ENCODE measurements around the gene BID. TPM values are rescaled to one million over a fixed set of nuclear protein-coding genes. Genes with fewer than 3 reads are reported as not detected.

The BID gene
- total and polyA plus RNA-seq, 10 of the 15 experiments (the other 5 are each of a cell fraction or from before 2014, with no cell fraction given), result 7.9 to 241 (median 136) TPM

DNA sequence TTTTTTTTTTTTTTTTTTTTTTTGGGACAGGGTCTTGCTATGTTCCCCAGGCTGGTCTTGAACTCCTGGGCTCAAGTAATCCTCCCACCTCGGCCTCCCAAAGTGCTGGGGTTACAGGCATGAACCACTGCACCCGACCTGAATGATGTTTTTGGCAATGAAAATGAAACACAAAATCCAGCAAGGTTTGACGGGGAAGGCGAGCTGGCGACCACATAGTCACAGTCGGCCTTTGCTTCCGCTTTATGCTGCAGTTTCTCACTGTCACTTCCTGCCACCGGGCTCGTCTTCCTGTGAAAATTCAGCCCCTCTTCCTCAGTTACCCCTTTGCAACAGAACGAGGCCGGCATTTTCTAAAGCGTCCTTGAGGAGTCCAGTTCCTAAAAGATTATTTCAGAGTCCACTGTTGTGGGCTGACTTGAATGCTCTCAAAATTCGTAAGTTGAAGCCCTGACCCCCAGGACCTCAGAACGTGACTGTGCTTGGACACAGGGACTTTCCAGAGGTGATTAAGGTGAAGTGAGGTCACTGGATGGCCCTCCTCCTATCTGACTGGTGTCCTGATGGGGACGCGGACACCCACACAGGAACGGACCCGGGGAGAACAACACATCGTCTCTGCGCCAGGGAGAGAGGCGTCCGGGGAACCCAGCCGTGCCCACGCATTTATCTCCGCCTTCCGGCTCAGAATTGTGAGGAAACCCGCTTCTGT is 2.9 kb upstream of the BID start (continued):
- TF ChIP-seq HDGF (IDR thresholded peaks at IDR 0.05), result no peak; the same call in 1 of the 2 replicates
- no peak for TF ChIP-seq SREBF2 (IDR thresholded peaks at IDR 0.05; ENCODE audit: low read length)
- no peak for TF ChIP-seq SUPT20H (IDR thresholded peaks at IDR 0.05; ENCODE audit: borderline replicate concordance, control insufficient read depth, low read depth, low read length)
- TF ChIP-seq, protein P1, sequence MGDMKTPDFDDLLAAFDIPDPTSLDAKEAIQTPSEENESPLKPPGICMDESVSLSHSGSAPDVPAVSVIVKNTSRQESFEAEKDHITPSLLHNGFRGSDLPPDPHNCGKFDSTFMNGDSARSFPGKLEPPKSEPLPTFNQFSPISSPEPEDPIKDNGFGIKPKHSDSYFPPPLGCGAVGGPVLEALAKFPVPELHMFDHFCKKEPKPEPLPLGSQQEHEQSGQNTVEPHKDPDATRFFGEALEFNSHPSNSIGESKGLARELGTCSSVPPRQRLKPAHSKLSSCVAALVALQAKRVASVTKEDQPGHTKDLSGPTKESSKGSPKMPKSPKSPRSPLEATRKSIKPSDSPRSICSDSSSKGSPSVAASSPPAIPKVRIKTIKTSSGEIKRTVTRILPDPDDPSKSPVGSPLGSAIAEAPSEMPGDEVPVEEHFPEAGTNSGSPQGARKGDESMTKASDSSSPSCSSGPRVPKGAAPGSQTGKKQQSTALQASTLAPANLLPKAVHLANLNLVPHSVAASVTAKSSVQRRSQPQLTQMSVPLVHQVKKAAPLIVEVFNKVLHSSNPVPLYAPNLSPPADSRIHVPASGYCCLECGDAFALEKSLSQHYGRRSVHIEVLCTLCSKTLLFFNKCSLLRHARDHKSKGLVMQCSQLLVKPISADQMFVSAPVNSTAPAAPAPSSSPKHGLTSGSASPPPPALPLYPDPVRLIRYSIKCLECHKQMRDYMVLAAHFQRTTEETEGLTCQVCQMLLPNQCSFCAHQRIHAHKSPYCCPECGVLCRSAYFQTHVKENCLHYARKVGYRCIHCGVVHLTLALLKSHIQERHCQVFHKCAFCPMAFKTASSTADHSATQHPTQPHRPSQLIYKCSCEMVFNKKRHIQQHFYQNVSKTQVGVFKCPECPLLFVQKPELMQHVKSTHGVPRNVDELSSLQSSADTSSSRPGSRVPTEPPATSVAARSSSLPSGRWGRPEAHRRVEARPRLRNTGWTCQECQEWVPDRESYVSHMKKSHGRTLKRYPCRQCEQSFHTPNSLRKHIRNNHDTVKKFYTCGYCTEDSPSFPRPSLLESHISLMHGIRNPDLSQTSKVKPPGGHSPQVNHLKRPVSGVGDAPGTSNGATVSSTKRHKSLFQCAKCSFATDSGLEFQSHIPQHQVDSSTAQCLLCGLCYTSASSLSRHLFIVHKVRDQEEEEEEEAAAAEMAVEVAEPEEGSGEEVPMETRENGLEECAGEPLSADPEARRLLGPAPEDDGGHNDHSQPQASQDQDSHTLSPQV (IDR thresholded peaks at IDR 0.05), result no peak
- TF ChIP-seq CHD1 (IDR thresholded peaks at IDR 0.05; ENCODE audit: low read depth, low read length), result no peak
- TF ChIP-seq FOS (IDR thresholded peaks at IDR 0.05; ENCODE audit: borderline replicate concordance, extremely low read depth, insufficient read length), result no peak
- TF ChIP-seq, protein P2, sequence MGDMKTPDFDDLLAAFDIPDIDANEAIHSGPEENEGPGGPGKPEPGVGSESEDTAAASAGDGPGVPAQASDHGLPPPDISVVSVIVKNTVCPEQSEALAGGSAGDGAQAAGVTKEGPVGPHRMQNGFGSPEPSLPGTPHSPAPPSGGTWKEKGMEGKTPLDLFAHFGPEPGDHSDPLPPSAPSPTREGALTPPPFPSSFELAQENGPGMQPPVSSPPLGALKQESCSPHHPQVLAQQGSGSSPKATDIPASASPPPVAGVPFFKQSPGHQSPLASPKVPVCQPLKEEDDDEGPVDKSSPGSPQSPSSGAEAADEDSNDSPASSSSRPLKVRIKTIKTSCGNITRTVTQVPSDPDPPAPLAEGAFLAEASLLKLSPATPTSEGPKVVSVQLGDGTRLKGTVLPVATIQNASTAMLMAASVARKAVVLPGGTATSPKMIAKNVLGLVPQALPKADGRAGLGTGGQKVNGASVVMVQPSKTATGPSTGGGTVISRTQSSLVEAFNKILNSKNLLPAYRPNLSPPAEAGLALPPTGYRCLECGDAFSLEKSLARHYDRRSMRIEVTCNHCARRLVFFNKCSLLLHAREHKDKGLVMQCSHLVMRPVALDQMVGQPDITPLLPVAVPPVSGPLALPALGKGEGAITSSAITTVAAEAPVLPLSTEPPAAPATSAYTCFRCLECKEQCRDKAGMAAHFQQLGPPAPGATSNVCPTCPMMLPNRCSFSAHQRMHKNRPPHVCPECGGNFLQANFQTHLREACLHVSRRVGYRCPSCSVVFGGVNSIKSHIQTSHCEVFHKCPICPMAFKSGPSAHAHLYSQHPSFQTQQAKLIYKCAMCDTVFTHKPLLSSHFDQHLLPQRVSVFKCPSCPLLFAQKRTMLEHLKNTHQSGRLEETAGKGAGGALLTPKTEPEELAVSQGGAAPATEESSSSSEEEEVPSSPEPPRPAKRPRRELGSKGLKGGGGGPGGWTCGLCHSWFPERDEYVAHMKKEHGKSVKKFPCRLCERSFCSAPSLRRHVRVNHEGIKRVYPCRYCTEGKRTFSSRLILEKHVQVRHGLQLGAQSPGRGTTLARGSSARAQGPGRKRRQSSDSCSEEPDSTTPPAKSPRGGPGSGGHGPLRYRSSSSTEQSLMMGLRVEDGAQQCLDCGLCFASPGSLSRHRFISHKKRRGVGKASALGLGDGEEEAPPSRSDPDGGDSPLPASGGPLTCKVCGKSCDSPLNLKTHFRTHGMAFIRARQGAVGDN (IDR thresholded peaks at IDR 0.05), result peak; percentile 68
- no peak for TF ChIP-seq JUND (IDR thresholded peaks at IDR 0.05; ENCODE audit: low read depth, low read length)
- TF ChIP-seq HDAC6 (IDR thresholded peaks at IDR 0.05; ENCODE audit: unreplicated experiment), result peak; percentile 76
- no peak for TF ChIP-seq NFYB (IDR thresholded peaks at IDR 0.05; ENCODE audit: insufficient read depth, low read depth, low read length)
- peak; percentile 43; the same call in 1 of the 2 replicates for TF ChIP-seq NFIC (IDR thresholded peaks at IDR 0.05; ENCODE audit: low read depth, low read length)
- TF ChIP-seq NFXL1 (IDR thresholded peaks at IDR 0.05; ENCODE audit: borderline replicate concordance), result no peak
- TF ChIP-seq MYB (IDR thresholded peaks at IDR 0.05; ENCODE audit: borderline replicate concordance, low read depth, low read length), result no peak
- 0 out of 2 replicates have a peak, but pooled peaks have one; percentile 6 for TF ChIP-seq BCL11A (IDR thresholded peaks at IDR 0.05; ENCODE audit: low read depth, low read length)
- TF ChIP-seq SMARCA5 (IDR thresholded peaks at IDR 0.05), result no peak; the same call in 1 of the 2 replicates
- peak; percentile 76 for TF ChIP-seq ATF2 (IDR thresholded peaks at IDR 0.05; ENCODE audit: low read length)
- no peak for TF ChIP-seq ATF3 (IDR thresholded peaks at IDR 0.05; ENCODE audit: borderline replicate concordance, extremely low read depth, low read depth, low read length)
- TF ChIP-seq STAT1 (conservative IDR thresholded peaks at IDR 0.05), result no peak
- TF ChIP-seq GATAD2B (conservative IDR thresholded peaks at IDR 0.05; ENCODE audit: low read depth), result peak; percentile 82; the same call in 1 of the 2 replicates
- TF ChIP-seq IRF4 (IDR thresholded peaks at IDR 0.05; ENCODE audit: low read depth, low read length), result peak; percentile 17; the same call in 1 of the 2 replicates
- TF ChIP-seq NFYA (IDR thresholded peaks at IDR 0.05; ENCODE audit: borderline replicate concordance, low read depth, low read length), result no peak

All from GM12878 (cell line).